ENCODE measurements around the gene EVC2.

DNA sequence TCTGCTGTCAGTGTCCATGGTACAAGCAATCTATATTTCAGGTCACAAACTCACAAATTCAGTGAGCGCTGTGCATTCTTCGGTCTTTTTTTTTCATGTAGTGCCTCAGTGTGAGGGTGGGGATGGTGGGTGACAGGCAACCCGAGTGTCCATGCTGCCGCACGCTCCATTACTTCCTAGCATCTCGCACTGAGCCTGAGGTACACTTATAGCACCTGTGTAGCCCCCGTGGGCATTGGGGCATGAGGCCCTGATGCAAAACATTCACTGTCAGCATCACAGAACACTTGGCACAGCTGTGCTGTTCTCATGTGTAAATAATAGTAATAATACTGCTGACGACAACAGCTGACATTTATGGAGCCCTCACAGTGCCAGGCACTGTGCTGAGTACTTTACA lies 31.6 kb downstream of the EVC2 start:
- TF ChIP-seq, protein P1, sequence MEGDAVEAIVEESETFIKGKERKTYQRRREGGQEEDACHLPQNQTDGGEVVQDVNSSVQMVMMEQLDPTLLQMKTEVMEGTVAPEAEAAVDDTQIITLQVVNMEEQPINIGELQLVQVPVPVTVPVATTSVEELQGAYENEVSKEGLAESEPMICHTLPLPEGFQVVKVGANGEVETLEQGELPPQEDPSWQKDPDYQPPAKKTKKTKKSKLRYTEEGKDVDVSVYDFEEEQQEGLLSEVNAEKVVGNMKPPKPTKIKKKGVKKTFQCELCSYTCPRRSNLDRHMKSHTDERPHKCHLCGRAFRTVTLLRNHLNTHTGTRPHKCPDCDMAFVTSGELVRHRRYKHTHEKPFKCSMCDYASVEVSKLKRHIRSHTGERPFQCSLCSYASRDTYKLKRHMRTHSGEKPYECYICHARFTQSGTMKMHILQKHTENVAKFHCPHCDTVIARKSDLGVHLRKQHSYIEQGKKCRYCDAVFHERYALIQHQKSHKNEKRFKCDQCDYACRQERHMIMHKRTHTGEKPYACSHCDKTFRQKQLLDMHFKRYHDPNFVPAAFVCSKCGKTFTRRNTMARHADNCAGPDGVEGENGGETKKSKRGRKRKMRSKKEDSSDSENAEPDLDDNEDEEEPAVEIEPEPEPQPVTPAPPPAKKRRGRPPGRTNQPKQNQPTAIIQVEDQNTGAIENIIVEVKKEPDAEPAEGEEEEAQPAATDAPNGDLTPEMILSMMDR (IDR thresholded peaks at IDR 0.05; ENCODE audit: insufficient read depth, low read length) = no peak
- TF ChIP-seq POLR2AphosphoS5 (IDR thresholded peaks at IDR 0.05; ENCODE audit: low read depth) = no peak
- TF ChIP-seq, protein P2, sequence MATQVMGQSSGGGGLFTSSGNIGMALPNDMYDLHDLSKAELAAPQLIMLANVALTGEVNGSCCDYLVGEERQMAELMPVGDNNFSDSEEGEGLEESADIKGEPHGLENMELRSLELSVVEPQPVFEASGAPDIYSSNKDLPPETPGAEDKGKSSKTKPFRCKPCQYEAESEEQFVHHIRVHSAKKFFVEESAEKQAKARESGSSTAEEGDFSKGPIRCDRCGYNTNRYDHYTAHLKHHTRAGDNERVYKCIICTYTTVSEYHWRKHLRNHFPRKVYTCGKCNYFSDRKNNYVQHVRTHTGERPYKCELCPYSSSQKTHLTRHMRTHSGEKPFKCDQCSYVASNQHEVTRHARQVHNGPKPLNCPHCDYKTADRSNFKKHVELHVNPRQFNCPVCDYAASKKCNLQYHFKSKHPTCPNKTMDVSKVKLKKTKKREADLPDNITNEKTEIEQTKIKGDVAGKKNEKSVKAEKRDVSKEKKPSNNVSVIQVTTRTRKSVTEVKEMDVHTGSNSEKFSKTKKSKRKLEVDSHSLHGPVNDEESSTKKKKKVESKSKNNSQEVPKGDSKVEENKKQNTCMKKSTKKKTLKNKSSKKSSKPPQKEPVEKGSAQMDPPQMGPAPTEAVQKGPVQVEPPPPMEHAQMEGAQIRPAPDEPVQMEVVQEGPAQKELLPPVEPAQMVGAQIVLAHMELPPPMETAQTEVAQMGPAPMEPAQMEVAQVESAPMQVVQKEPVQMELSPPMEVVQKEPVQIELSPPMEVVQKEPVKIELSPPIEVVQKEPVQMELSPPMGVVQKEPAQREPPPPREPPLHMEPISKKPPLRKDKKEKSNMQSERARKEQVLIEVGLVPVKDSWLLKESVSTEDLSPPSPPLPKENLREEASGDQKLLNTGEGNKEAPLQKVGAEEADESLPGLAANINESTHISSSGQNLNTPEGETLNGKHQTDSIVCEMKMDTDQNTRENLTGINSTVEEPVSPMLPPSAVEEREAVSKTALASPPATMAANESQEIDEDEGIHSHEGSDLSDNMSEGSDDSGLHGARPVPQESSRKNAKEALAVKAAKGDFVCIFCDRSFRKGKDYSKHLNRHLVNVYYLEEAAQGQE (IDR thresholded peaks at IDR 0.05; ENCODE audit: insufficient replicate concordance, low read depth) = no peak
- no peak for TF ChIP-seq SPI1 (IDR thresholded peaks at IDR 0.05; ENCODE audit: borderline replicate concordance, low read depth)

All from HL-60 (cell line).